Tibial nerve (tissue), 4 donors: ENCODE results near the gene EXOSC1. TPM values are rescaled to one million over a fixed set of nuclear protein-coding genes. Genes with fewer than 3 reads are reported as not detected.
A peak's percentile ranks its signal among the peaks of the same experiment; 100 is the strongest.
"Not testable (repeated sequence)": the region's sequence is repeated elsewhere in the genome, so short reads cannot be mapped to it uniquely, and the experiment has no call there.

Experiments used
- DNase-seq, 2 donors: peaks; one replicate each; pipeline ENCODE4 v3.0.0-alpha.2; 2019; ENCODE audit warnings: low spot score in 2 of 2
- H3K27ac ChIP-seq, 4 donors: fragments of 200-600 bp; sonication (generic) in 3 of 4; one replicate each; pipeline ENCODE4 v1.5.1; 2017 to 2019; ENCODE audit warnings: mild to moderate bottlenecking in 1 of 4
- H3K27me3 ChIP-seq, 2 donors: fragments of 200-600 bp; sonication (generic) in 1 of 2; one replicate each; pipeline versions ENCODE4 v1.5.1 to v1.6.0; 2017 to 2019
- H3K36me3 ChIP-seq, 3 donors: fragments of 200-600 bp; sonication (generic); one replicate each; pipeline ENCODE4 v1.5.1; 2018 to 2019
- H3K4me1 ChIP-seq, 4 donors: fragments of 200-600 bp; sonication (generic) in 3 of 4; one replicate each; pipeline ENCODE4 v1.5.1; 2017 to 2019
- H3K4me3 ChIP-seq, 4 donors: fragments of 200-600 bp; sonication (generic) in 3 of 4; one replicate each; pipeline ENCODE4 v1.5.1; 2017 to 2019; ENCODE audit warnings: mild to moderate bottlenecking in 1 of 4, moderate library complexity in 1 of 4
- H3K9me3 ChIP-seq, 4 donors: fragments of 200-600 bp; sonication (generic) in 3 of 4; one replicate each; pipeline ENCODE4 v1.5.1; 2017 to 2019
- EP300 ChIP-seq, 2 donors: sonication (generic); formaldehyde crosslinking; IDR thresholded peaks; one replicate each; pipeline ENCODE4 v1.6.1; 2017; ENCODE audit warnings: antibody characterized with exemption in 2 of 2, mild to moderate bottlenecking in 1 of 2
- POLR2A ChIP-seq, 2 donors: fragments of 450-650 bp; IDR thresholded peaks; one replicate each; pipeline ENCODE4 v1.6.1; 2017; ENCODE audit warnings: antibody characterized with exemption in 2 of 2, mild to moderate bottlenecking in 2 of 2, moderate library complexity in 2 of 2
- WGBS, 2 donors: methylation state at CpG; one replicate each; pipeline ENCODE4 v1.1.5; 2018; 5-methylcytosine and 5-hydroxymethylcytosine counted together
- total RNA-seq, 4 donors: library from RNA; depleted of rRNA; stranded (reverse); fragments of >200 nt; gene quantifications; one replicate each; pipeline ENCODE4 v1.1.0, GENCODE V29; 2016
- TF ChIP-seq, protein P1 (sequence below), 5 experiments: fragments of 200-600 bp in 3 of 5; fragments of 450-650 bp in 2 of 5; sonication (generic) in 3 of 5; IDR thresholded peaks; one replicate each; pipeline ENCODE4 v1.5.1; 2016 to 2019; ENCODE audit warnings: antibody characterized with exemption in 5 of 5, mild to moderate bottlenecking in 3 of 5, moderate library complexity in 2 of 5

The EXOSC1 gene
- total RNA-seq, 4 donors from 2014 or later = 21.6 to 40.8 (median 33.4) TPM

DNA sequence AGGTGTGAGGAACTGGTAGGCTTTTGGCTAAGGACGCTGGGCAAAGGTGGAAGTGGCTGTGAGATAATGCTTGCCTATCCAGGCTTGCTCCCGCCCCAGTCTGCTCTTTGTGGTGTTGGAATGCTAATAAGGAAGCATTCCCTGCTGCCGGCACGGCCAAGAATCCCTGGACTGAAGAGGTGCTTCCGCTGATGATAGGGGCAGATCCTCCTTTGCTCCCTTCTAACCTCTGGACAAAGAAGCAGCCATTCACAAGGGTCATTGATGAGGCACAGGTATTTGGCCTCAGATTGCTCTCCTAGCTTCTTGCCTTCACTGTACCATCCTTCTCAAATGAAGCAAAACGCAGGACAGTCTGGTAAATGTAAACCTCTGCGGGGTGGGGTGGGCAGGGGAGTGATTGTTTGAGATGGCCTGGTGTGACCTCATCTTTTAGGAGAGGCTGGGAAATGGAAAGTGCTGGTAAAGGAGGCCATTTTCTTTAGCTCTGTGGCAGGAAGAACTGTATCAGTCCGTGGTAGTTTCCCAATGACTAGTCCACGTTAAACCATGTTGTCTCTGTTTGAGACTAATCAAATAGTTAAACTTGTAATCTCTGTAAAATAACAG is 18.1 kb downstream of the EXOSC1 start:
- Histone ChIP-seq H3K9me3 (no peaks in the 10 kb centered on the region), H3K27ac (peak overlapping the region in 3 of 4 donors; percentile 89 to 92 (median 90)), H3K36me3 (peaks cover 0 to 31% (median 10%) of the 10 kb centered on the region in 3 donors), H3K4me3 (peak overlapping the region; percentile 78 to 98 (median 84)), H3K27me3 (no peaks in the 10 kb centered on the region), H3K4me1 (peaks cover 4 to 31% (median 22%) of the 10 kb centered on the region in 4 donors)
- TF ChIP-seq POLR2A (IDR thresholded peaks at IDR 0.05) (no peak), EP300 (IDR thresholded peaks at IDR 0.05) (no peak)
- TF ChIP-seq, protein P1, sequence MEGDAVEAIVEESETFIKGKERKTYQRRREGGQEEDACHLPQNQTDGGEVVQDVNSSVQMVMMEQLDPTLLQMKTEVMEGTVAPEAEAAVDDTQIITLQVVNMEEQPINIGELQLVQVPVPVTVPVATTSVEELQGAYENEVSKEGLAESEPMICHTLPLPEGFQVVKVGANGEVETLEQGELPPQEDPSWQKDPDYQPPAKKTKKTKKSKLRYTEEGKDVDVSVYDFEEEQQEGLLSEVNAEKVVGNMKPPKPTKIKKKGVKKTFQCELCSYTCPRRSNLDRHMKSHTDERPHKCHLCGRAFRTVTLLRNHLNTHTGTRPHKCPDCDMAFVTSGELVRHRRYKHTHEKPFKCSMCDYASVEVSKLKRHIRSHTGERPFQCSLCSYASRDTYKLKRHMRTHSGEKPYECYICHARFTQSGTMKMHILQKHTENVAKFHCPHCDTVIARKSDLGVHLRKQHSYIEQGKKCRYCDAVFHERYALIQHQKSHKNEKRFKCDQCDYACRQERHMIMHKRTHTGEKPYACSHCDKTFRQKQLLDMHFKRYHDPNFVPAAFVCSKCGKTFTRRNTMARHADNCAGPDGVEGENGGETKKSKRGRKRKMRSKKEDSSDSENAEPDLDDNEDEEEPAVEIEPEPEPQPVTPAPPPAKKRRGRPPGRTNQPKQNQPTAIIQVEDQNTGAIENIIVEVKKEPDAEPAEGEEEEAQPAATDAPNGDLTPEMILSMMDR (IDR thresholded peaks at IDR 0.05) = no peak
- WGBS, 2 donors = 14% methylated on average over 9 of the region's 9 CpGs
- DNase-seq = no peak

DNA sequence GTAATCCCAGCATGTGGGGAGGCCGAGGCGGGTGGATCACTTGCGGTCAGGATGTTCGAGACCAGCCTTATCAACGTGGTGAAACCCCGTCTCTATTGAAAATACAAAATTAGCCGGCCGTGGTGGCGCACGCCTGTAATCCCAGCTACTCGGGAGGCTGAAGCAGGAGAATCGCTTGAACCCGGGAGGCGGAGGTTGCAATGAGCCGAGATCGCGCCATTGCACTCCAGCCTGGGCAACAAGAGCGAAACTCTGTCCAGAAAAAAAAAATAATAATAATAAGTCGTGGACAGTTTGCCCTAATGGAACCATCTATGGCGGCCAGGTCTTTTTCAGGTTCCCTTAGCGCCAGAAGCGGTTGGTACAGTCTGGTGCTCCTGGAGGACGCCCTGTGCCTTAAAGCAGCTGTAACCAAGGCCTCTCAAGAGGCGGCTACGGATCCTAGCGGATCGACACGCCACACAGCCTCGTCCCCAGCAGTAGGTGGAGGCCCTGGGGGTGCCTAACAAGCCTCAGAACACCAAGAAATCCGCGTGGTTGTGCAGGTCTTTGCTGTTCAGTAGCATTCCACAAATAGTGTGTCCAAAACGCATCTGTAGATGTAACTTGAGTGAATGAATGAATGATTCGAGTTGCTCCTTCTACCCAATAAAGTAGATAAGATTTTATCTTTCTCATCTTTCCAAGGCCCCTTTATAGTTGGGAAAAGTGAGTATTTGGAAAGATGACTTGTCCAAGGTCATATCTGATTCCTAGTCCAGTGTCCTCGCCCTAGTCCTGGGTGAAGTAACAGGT is 18.8 kb downstream of the EXOSC1 start:
- 9 to 14% methylated on average over 34 of the region's 34 CpGs for WGBS, 2 donors
- Histone ChIP-seq H3K36me3 (peaks cover 0 to 27% (median 8%) of the 10 kb centered on the region in 3 donors), H3K27ac (peak overlapping the region; percentile 72 to 92 (median 90)), H3K9me3 (no peaks in the 10 kb centered on the region), H3K27me3 (no peaks in the 10 kb centered on the region), H3K4me1 (peaks cover 4 to 31% (median 22%) of the 10 kb centered on the region in 4 donors), H3K4me3 (peak overlapping the region; percentile 78 to 98 (median 84))
- no peak for TF ChIP-seq EP300 (IDR thresholded peaks at IDR 0.05)
- TF ChIP-seq, protein P1 (IDR thresholded peaks at IDR 0.05) = no peak
- no peak for TF ChIP-seq POLR2A (IDR thresholded peaks at IDR 0.05)
- DNase-seq = no peak

DNA sequence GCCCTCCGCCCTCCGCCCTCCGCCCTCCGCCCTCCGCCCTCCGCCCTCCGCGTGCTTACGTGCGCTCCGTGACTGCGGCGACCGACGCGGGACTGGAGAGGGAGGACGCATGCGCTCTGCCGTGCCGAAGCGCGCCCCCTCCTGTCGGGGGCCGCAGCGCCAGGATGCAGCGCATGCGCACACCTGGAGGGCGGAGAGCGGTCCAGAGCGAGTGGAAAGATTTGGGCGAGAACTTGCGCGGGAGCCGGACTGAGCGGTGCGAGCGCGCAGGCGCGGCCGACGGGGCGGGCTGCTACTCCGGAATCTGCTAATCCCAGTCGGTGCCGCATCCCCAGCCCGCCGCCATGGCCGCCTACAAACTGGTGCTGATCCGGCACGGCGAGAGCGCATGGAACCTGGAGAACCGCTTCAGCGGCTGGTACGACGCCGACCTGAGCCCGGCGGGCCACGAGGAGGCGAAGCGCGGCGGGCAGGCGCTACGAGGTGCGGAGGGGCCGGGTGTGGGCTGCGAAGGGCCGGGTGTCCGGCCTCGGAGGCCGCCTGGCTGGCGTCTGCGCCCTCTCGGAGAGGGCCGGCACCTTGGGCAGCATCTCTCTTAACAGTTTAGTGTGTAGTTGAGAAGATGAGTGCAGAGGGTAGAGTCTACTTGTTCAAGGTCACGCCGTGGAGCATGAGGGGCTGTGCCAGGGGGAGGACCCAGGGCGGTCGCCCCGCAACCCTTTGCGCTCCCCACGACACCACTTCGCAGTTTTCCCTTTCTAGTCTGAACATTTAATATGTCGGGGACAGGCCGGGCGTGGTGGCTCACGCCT is 19.6 kb downstream of the EXOSC1 start, which contains the start of gene PGAM1:
PGAM1 (plus strand) TSS at position 228 of the 812 bp plus-strand sequence; CDS start at position 345, 117 bp downstream.
- peak within 1 kb of the TSS; percentile 78 to 98 (median 84) for H3K4me3 ChIP-seq
- peak; percentile 70 to 79 for TF ChIP-seq POLR2A (IDR thresholded peaks at IDR 0.05)
- peak; percentile 83 to 97 for TF ChIP-seq EP300 (IDR thresholded peaks at IDR 0.05)
- TF ChIP-seq, protein P1 (IDR thresholded peaks at IDR 0.05) = peak; percentile 63 to 86 (median 80)
- peak; percentile 85 to 87 for DNase-seq
- peaks cover 0 to 19% (median under 1%) of the 10 kb centered on the region in 3 donors for H3K36me3 ChIP-seq
- WGBS, 2 donors = 0 to 1% methylated on average over 35 to 52 of the region's 90 CpGs
- H3K9me3 ChIP-seq = no peaks in the 10 kb centered on the region
- H3K27ac ChIP-seq = peak within 1 kb of the TSS; percentile 72 to 93 (median 90)
- peaks cover 4 to 31% (median 22%) of the 10 kb centered on the region in 4 donors for H3K4me1 ChIP-seq
- H3K27me3 ChIP-seq = no peaks in the 10 kb centered on the region

DNA sequence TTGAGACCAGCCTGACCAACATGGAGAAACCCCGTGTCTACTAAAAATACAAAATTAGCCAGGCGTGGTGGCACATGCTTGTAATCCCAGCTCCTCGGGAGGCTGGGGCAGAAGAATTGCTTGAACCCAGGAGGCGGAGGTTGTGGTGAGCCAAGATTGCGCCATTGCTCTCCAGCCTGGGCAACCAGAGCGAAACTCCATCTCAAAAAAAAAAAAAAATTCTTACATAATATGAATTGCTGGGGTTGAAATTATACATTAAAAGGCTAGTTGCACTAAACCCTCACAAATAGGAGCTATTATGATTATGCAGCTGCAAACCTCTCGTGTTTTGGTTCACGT is 22.1 kb downstream of the EXOSC1 start:
- H3K36me3 ChIP-seq, H3K27me3 ChIP-seq, H3K9me3 ChIP-seq, H3K4me3 ChIP-seq, DNase-seq: not testable (repeated sequence)
- 76 to 78% methylated on average over 8 of the region's 8 CpGs for WGBS, 2 donors
- Histone ChIP-seq H3K4me1 (peaks cover 4 to 26% (median 22%) of the 10 kb centered on the region in 4 donors), H3K27ac (peak overlapping the region in 1 of 4 donors; percentile 18)

DNA sequence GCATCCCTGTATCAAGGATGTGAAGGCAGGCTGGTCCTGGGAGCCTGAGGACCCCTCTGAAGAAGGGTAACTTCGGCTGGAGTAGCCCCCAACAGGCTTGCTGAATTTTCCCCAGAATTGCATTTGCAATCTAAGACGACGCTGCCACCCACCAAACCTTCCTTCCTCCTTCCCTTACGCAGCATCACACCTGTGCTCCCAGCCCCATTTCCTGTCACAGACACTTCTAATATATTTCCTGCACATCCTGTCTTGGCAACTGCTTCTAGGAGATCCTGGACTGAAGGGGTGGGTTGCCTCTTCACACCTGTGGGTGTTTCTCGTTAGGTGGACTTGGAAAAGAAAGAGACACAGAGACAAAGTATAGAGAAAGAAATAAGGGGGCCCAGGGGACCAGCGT is 29.2 kb downstream of the EXOSC1 start:
- Histone ChIP-seq H3K4me3 (no peak overlapping the region), H3K36me3 (no peaks in the 10 kb centered on the region), H3K27ac (no peak overlapping the region), H3K9me3 (no peaks in the 10 kb centered on the region), H3K4me1 (peaks cover 0 to 5% (median 0%) of the 10 kb centered on the region in 4 donors), H3K27me3 (no peaks in the 10 kb centered on the region)
- no peak for DNase-seq
- 79 to 84% methylated on average over 6 of the region's 6 CpGs for WGBS, 2 donors
- TF ChIP-seq, protein P1 (IDR thresholded peaks at IDR 0.05) = no peak
